Activated naive CD4-positive, alpha-beta T cell treated with anti-CD3 and anti-CD28 coated beads, Interleukin-2, amount 50 U/mL, for 24 hours (primary cell): ENCODE data around the gene NXT1.

Source experiments
- H3K27ac Mint-ChIP-seq: one replicate; pipeline ENCODE4 v1.8.0; 2021; ENCODE audit warnings: mild to moderate bottlenecking, mixed read lengths
- H3K27me3 Mint-ChIP-seq: one replicate; pipeline ENCODE4 v1.8.0; 2021; ENCODE audit warnings: mixed read lengths
- H3K36me3 Mint-ChIP-seq: one replicate; pipeline ENCODE4 v1.8.0; 2021; ENCODE audit warnings: mixed read lengths
- H3K4me1 Mint-ChIP-seq: one replicate; pipeline ENCODE4 v1.8.0; 2021; ENCODE audit warnings: mixed read lengths
- H3K4me3 Mint-ChIP-seq: one replicate; pipeline ENCODE4 v1.8.0; 2021; ENCODE audit warnings: mild to moderate bottlenecking, mixed read lengths
- H3K9me3 Mint-ChIP-seq: one replicate; pipeline ENCODE4 v1.8.0; 2021; ENCODE audit warnings: mixed read lengths

The NXT1 gene

GRCh38 chr20:23362392-23363256 is 12.0 kb downstream of the NXT1 start:
- Mint-ChIP-seq H3K4me3 (peak overlapping the region; percentile 91), H3K36me3 (peaks cover 14% of the 10 kb centered on the region), H3K27ac (peak overlapping the region; percentile 86), H3K4me1 (peaks cover 59% of the 10 kb centered on the region), H3K9me3 (no peaks in the 10 kb centered on the region), H3K27me3 (no peaks in the 10 kb centered on the region)

GRCh38 chr20:23363257-23363649 is 12.7 kb downstream of the NXT1 start:
- Mint-ChIP-seq H3K27ac (peak overlapping the region; percentile 73), H3K4me3 (peak overlapping the region; percentile 91), H3K9me3 (no peaks in the 10 kb centered on the region), H3K4me1 (peaks cover 65% of the 10 kb centered on the region), H3K27me3 (no peaks in the 10 kb centered on the region), H3K36me3 (peaks cover 14% of the 10 kb centered on the region)

GRCh38 chr20:23365390-23366165 is 15.0 kb downstream of the NXT1 start:
- H3K27ac Mint-ChIP-seq, result peak overlapping the region; percentile 88

GRCh38 chr20:23366384-23366783 is 15.8 kb downstream of the NXT1 start:
- Mint-ChIP-seq H3K4me3 (peak overlapping the region; percentile 74), H3K9me3 (no peaks in the 10 kb centered on the region), H3K27ac (peak overlapping the region; percentile 95), H3K36me3 (peaks cover 14% of the 10 kb centered on the region), H3K4me1 (peaks cover 53% of the 10 kb centered on the region), H3K27me3 (no peaks in the 10 kb centered on the region)

More at GRCh38 chr20:23365390-23366165, 15.0 kb downstream of the NXT1 start:
- Mint-ChIP-seq H3K36me3 (peaks cover 14% of the 10 kb centered on the region), H3K27me3 (no peaks in the 10 kb centered on the region), H3K9me3 (no peaks in the 10 kb centered on the region), H3K4me3 (peak overlapping the region; percentile 74), H3K4me1 (peaks cover 58% of the 10 kb centered on the region)

GRCh38 chr20:23367770-23368169 is 17.2 kb downstream of the NXT1 start:
- Mint-ChIP-seq H3K27ac (peak overlapping the region; percentile 89), H3K27me3 (no peaks in the 10 kb centered on the region), H3K36me3 (peaks cover 14% of the 10 kb centered on the region), H3K4me1 (peaks cover 52% of the 10 kb centered on the region), H3K9me3 (no peaks in the 10 kb centered on the region), H3K4me3 (no peak overlapping the region)

GRCh38 chr20:23368316-23369071 is 17.9 kb downstream of the NXT1 start:
- Mint-ChIP-seq H3K36me3 (peaks cover 14% of the 10 kb centered on the region), H3K9me3 (no peaks in the 10 kb centered on the region), H3K27me3 (no peaks in the 10 kb centered on the region), H3K4me3 (no peak overlapping the region), H3K4me1 (peaks cover 45% of the 10 kb centered on the region), H3K27ac (peak overlapping the region; percentile 89)

- H3K27ac Mint-ChIP-seq, result no peak overlapping the region
- peaks cover 38% of the 10 kb centered on the region for H3K4me1 Mint-ChIP-seq
- H3K36me3 Mint-ChIP-seq, result peaks cover 14% of the 10 kb centered on the region
- H3K27me3 Mint-ChIP-seq, result no peaks in the 10 kb centered on the region
- H3K9me3 Mint-ChIP-seq, result no peaks in the 10 kb centered on the region
- H3K4me3 Mint-ChIP-seq, result no peak overlapping the region
These were observed 18.7 kb downstream of the NXT1 start for GRCh38 chr20:23369072-23369823.

GRCh38 chr20:23370274-23370673 is 19.7 kb downstream of the NXT1 start:
- Mint-ChIP-seq H3K4me3 (no peak overlapping the region), H3K27ac (no peak overlapping the region), H3K36me3 (peaks cover 8% of the 10 kb centered on the region), H3K4me1 (peaks cover 27% of the 10 kb centered on the region), H3K27me3 (no peaks in the 10 kb centered on the region), H3K9me3 (no peaks in the 10 kb centered on the region)

GRCh38 chr20:23370873-23371272 is 20.3 kb downstream of the NXT1 start:
- Mint-ChIP-seq H3K4me1 (peaks cover 27% of the 10 kb centered on the region), H3K27me3 (no peaks in the 10 kb centered on the region), H3K9me3 (no peaks in the 10 kb centered on the region), H3K36me3 (peaks cover 13% of the 10 kb centered on the region), H3K4me3 (no peak overlapping the region), H3K27ac (no peak overlapping the region)

- H3K27me3 Mint-ChIP-seq, result no peaks in the 10 kb centered on the region
- H3K27ac Mint-ChIP-seq, result no peak overlapping the region
- peaks cover 22% of the 10 kb centered on the region for H3K4me1 Mint-ChIP-seq
- no peaks in the 10 kb centered on the region for H3K9me3 Mint-ChIP-seq
- peaks cover 13% of the 10 kb centered on the region for H3K36me3 Mint-ChIP-seq
- H3K4me3 Mint-ChIP-seq, result no peak overlapping the region
These were observed 20.9 kb downstream of the NXT1 start for GRCh38 chr20:23371496-23371895.

GRCh38 chr20:23374441-23374840 is 23.9 kb downstream of the NXT1 start:
- H3K27me3 Mint-ChIP-seq, result no peaks in the 10 kb centered on the region
- H3K4me3 Mint-ChIP-seq, result no peak overlapping the region
- peak overlapping the region; percentile 17 for H3K27ac Mint-ChIP-seq
- H3K36me3 Mint-ChIP-seq, result peaks cover 17% of the 10 kb centered on the region
- no peaks in the 10 kb centered on the region for H3K9me3 Mint-ChIP-seq
- H3K4me1 Mint-ChIP-seq, result peaks cover 3% of the 10 kb centered on the region

- peaks cover 19% of the 10 kb centered on the region for H3K36me3 Mint-ChIP-seq
- peaks cover 3% of the 10 kb centered on the region for H3K4me1 Mint-ChIP-seq
- H3K27me3 Mint-ChIP-seq, result no peaks in the 10 kb centered on the region
- H3K9me3 Mint-ChIP-seq, result no peaks in the 10 kb centered on the region
- H3K4me3 Mint-ChIP-seq, result no peak overlapping the region
- H3K27ac Mint-ChIP-seq, result peak overlapping the region; percentile 91
These were observed 25.2 kb downstream of the NXT1 start for GRCh38 chr20:23375827-23376226.

- H3K4me3 Mint-ChIP-seq, result no peak overlapping the region
- no peak overlapping the region for H3K27ac Mint-ChIP-seq
These were observed 29.2 kb downstream of the NXT1 start for GRCh38 chr20:23379772-23380171.

GRCh38 chr20:23381876-23382275 is 31.3 kb downstream of the NXT1 start:
- H3K4me3 Mint-ChIP-seq, result no peak overlapping the region
- H3K27ac Mint-ChIP-seq, result no peak overlapping the region

More at GRCh38 chr20:23379772-23380171, 29.2 kb downstream of the NXT1 start:
- peaks cover 3% of the 10 kb centered on the region for H3K4me1 Mint-ChIP-seq
- H3K27me3 Mint-ChIP-seq, result no peaks in the 10 kb centered on the region
- peaks cover 22% of the 10 kb centered on the region for H3K36me3 Mint-ChIP-seq
- H3K9me3 Mint-ChIP-seq, result no peaks in the 10 kb centered on the region

More at GRCh38 chr20:23381876-23382275, 31.3 kb downstream of the NXT1 start:
- Mint-ChIP-seq H3K4me1 (peaks cover 8% of the 10 kb centered on the region), H3K36me3 (peaks cover 23% of the 10 kb centered on the region), H3K27me3 (no peaks in the 10 kb centered on the region), H3K9me3 (no peaks in the 10 kb centered on the region)
